Measurements from ENCODE around the gene ACAN.

ACAN gene

GRCh38 chr15:88849376-88850072 is 46.3 kb downstream of the ACAN start:
- Histone ChIP-seq H3K36me3 (no peaks in the 10 kb centered on the region), H3K4me2 (no peak overlapping the region), H4K20me1 (no peaks in the 10 kb centered on the region), H3K27me3 (no peaks in the 10 kb centered on the region), H3K4me1 (no peaks in the 10 kb centered on the region), H3K27ac (no peak overlapping the region), H3K4me3 (no peak overlapping the region), H3K9ac (no peak overlapping the region), H3K9me3 (peaks cover 9% of the 10 kb centered on the region)
- TF ChIP-seq Cebpa-rat (IDR thresholded peaks at IDR 0.05): no peak

GRCh38 chr15:88852476-88852875 is 49.2 kb downstream of the ACAN start:
- no peak overlapping the region for H3K4me2 ChIP-seq
- H4K20me1 ChIP-seq: no peaks in the 10 kb centered on the region
- H3K9me3 ChIP-seq: peaks cover 23% of the 10 kb centered on the region
- no peak overlapping the region for H3K27ac ChIP-seq
- no peak for TF ChIP-seq Cebpa-rat (IDR thresholded peaks at IDR 0.05)
- no peaks in the 10 kb centered on the region for H3K36me3 ChIP-seq
- H3K4me3 ChIP-seq: no peak overlapping the region
- H3K4me1 ChIP-seq: no peaks in the 10 kb centered on the region
- no peak overlapping the region for H3K9ac ChIP-seq
- no peaks in the 10 kb centered on the region for H3K27me3 ChIP-seq

- Histone ChIP-seq H3K27ac (no peak overlapping the region), H3K4me3 (no peak overlapping the region), H4K20me1 (no peaks in the 10 kb centered on the region), H3K9ac (no peak overlapping the region), H3K9me3 (peaks cover 21% of the 10 kb centered on the region), H3K36me3 (no peaks in the 10 kb centered on the region), H3K4me1 (peaks cover 12% of the 10 kb centered on the region), H3K4me2 (no peak overlapping the region), H3K27me3 (no peaks in the 10 kb centered on the region)
- no peak for TF ChIP-seq Cebpa-rat (IDR thresholded peaks at IDR 0.05)
Measured at GRCh38 chr15:88858934-88859333, 55.7 kb downstream of the ACAN start.

- Histone ChIP-seq H3K27me3 (no peaks in the 10 kb centered on the region), H4K20me1 (no peaks in the 10 kb centered on the region), H3K27ac (no peak overlapping the region), H3K4me3 (no peak overlapping the region), H3K9me3 (peaks cover 15% of the 10 kb centered on the region), H3K4me2 (no peak overlapping the region), H3K4me1 (peaks cover 12% of the 10 kb centered on the region), H3K9ac (no peak overlapping the region), H3K36me3 (no peaks in the 10 kb centered on the region)
- TF ChIP-seq Cebpa-rat (IDR thresholded peaks at IDR 0.05): no peak
Measured at GRCh38 chr15:88859550-88859949, 56.3 kb downstream of the ACAN start.

- Histone ChIP-seq H3K4me1 (peaks cover 12% of the 10 kb centered on the region), H3K9ac (no peak overlapping the region), H3K4me2 (no peak overlapping the region), H3K27me3 (no peaks in the 10 kb centered on the region; the same call in 1 of the 2 replicates), H4K20me1 (no peaks in the 10 kb centered on the region), H3K9me3 (peaks cover 8% of the 10 kb centered on the region), H3K27ac (no peak overlapping the region), H3K36me3 (no peaks in the 10 kb centered on the region), H3K4me3 (no peak overlapping the region)
- no peak for TF ChIP-seq Cebpa-rat (IDR thresholded peaks at IDR 0.05)
Measured at GRCh38 chr15:88860212-88860611, 57.0 kb downstream of the ACAN start.

GRCh38 chr15:88863412-88863811 is 60.2 kb downstream of the ACAN start:
- H3K4me2 ChIP-seq: no peak overlapping the region
- TF ChIP-seq Cebpa-rat (IDR thresholded peaks at IDR 0.05): no peak
- no peaks in the 10 kb centered on the region for H3K9me3 ChIP-seq
- no peak overlapping the region for H3K4me3 ChIP-seq
- H3K9ac ChIP-seq: no peak overlapping the region
- H3K4me1 ChIP-seq: peaks cover 16% of the 10 kb centered on the region
- H3K27ac ChIP-seq: no peak overlapping the region
- no peaks in the 10 kb centered on the region for H4K20me1 ChIP-seq
- H3K27me3 ChIP-seq: no peaks in the 10 kb centered on the region; the same call in 1 of the 2 replicates
- H3K36me3 ChIP-seq: no peaks in the 10 kb centered on the region

- peaks cover 16% of the 10 kb centered on the region for H3K4me1 ChIP-seq
- H3K9ac ChIP-seq: no peak overlapping the region
- H3K4me3 ChIP-seq: no peak overlapping the region
- H3K27ac ChIP-seq: no peak overlapping the region
- H3K27me3 ChIP-seq: no peaks in the 10 kb centered on the region; the same call in 1 of the 2 replicates
- H3K9me3 ChIP-seq: no peaks in the 10 kb centered on the region
- no peaks in the 10 kb centered on the region for H3K36me3 ChIP-seq
- H4K20me1 ChIP-seq: no peaks in the 10 kb centered on the region
- no peak overlapping the region for H3K4me2 ChIP-seq
- TF ChIP-seq Cebpa-rat (IDR thresholded peaks at IDR 0.05): no peak
Measured at GRCh38 chr15:88864861-88865497, 61.7 kb downstream of the ACAN start.

GRCh38 chr15:88865498-88866099 is 62.4 kb downstream of the ACAN start:
- Histone ChIP-seq H3K9me3 (no peaks in the 10 kb centered on the region), H3K4me2 (no peak overlapping the region), H4K20me1 (no peaks in the 10 kb centered on the region), H3K27me3 (no peaks in the 10 kb centered on the region; the same call in 1 of the 2 replicates), H3K4me1 (peaks cover 16% of the 10 kb centered on the region), H3K9ac (no peak overlapping the region), H3K27ac (no peak overlapping the region), H3K4me3 (no peak overlapping the region), H3K36me3 (no peaks in the 10 kb centered on the region)
- TF ChIP-seq Cebpa-rat (IDR thresholded peaks at IDR 0.05): no peak

GRCh38 chr15:88866295-88866881 is 63.2 kb downstream of the ACAN start:
- Histone ChIP-seq H3K27me3 (no peaks in the 10 kb centered on the region; the same call in 1 of the 2 replicates), H4K20me1 (no peaks in the 10 kb centered on the region), H3K4me3 (no peak overlapping the region), H3K9ac (no peak overlapping the region), H3K4me2 (no peak overlapping the region), H3K27ac (no peak overlapping the region), H3K36me3 (no peaks in the 10 kb centered on the region), H3K9me3 (no peaks in the 10 kb centered on the region), H3K4me1 (peaks cover 16% of the 10 kb centered on the region)
- no peak for TF ChIP-seq Cebpa-rat (IDR thresholded peaks at IDR 0.05)

GRCh38 chr15:88871313-88871712 is 68.1 kb downstream of the ACAN start:
- Histone ChIP-seq H3K4me1 (peaks cover 4% of the 10 kb centered on the region; the same call in 1 of the 2 replicates), H3K36me3 (no peaks in the 10 kb centered on the region), H3K27me3 (no peaks in the 10 kb centered on the region), H3K4me3 (no peak overlapping the region), H3K4me2 (no peak overlapping the region), H3K9me3 (no peaks in the 10 kb centered on the region), H3K27ac (no peak overlapping the region), H4K20me1 (no peaks in the 10 kb centered on the region), H3K9ac (no peak overlapping the region)
- no peak for TF ChIP-seq Cebpa-rat (IDR thresholded peaks at IDR 0.05)

All from BLaER1 (cell line).